Suprapubic skin (tissue), 4 donors: ENCODE data around the gene PEAK3. TPM values are rescaled to one million over a fixed set of nuclear protein-coding genes. Genes with fewer than 3 reads are reported as not detected.

Experiments used
- DNase-seq, 2 donors: peaks; one replicate each; pipeline ENCODE4 v3.0.0-alpha.2; 2019; ENCODE audit warnings: low spot score in 2 of 2
- H3K27ac ChIP-seq: fragments of 200-600 bp; sonication (generic); one replicate; pipeline ENCODE4 v1.5.1; 2019
- H3K27me3 ChIP-seq: fragments of 200-600 bp; sonication (generic); one replicate; pipeline ENCODE4 v1.5.1; 2019
- H3K36me3 ChIP-seq: fragments of 200-600 bp; sonication (generic); one replicate; pipeline ENCODE4 v1.5.1; 2019
- H3K4me1 ChIP-seq: fragments of 200-600 bp; sonication (generic); one replicate; pipeline ENCODE4 v1.5.1; 2019
- H3K4me3 ChIP-seq: fragments of 200-600 bp; sonication (generic); one replicate; pipeline ENCODE4 v1.5.1; 2019; ENCODE audit warnings: mild to moderate bottlenecking
- H3K9me3 ChIP-seq: fragments of 200-600 bp; sonication (generic); one replicate; pipeline ENCODE4 v1.5.1; 2019
- EP300 ChIP-seq: sonication (generic); formaldehyde crosslinking; IDR thresholded peaks from one replicate; pipeline ENCODE4 v1.6.1; 2017; ENCODE audit warnings: antibody characterized with exemption
- POLR2A ChIP-seq, 2 donors: fragments of 450-650 bp; IDR thresholded peaks; one replicate each; pipeline ENCODE4 v1.6.1; 2017; ENCODE audit warnings: antibody characterized with exemption in 2 of 2, mild to moderate bottlenecking in 2 of 2, moderate library complexity in 2 of 2
- POLR2AphosphoS5 ChIP-seq, 3 donors: sonication (generic); formaldehyde crosslinking; IDR thresholded peaks; one replicate each; pipeline ENCODE4 v1.6.1; 2017; ENCODE audit warnings: antibody characterized with exemption in 3 of 3
- WGBS: methylation state at CpG from one replicate; pipeline ENCODE4 v1.1.5; 2018; 5-methylcytosine and 5-hydroxymethylcytosine counted together
- total RNA-seq, 4 donors: library from RNA; depleted of rRNA; stranded (reverse); fragments of >200 nt; gene quantifications; one replicate each; pipeline ENCODE4 v1.1.0, GENCODE V29; 2016
- TF ChIP-seq, protein P1 (sequence below), 2 donors: fragments of 200-600 bp in 1 of 2; fragments of 450-650 bp in 1 of 2; sonication (generic) in 1 of 2; IDR thresholded peaks; one replicate each; pipeline ENCODE4 v1.5.1; 2016 to 2019; ENCODE audit warnings: antibody characterized with exemption in 2 of 2, mild to moderate bottlenecking in 1 of 2, moderate library complexity in 1 of 2

PEAK3 gene
- total RNA-seq, 4 donors from 2014 or later = 0.55 to 1.4 TPM; not detected in 2

DNA sequence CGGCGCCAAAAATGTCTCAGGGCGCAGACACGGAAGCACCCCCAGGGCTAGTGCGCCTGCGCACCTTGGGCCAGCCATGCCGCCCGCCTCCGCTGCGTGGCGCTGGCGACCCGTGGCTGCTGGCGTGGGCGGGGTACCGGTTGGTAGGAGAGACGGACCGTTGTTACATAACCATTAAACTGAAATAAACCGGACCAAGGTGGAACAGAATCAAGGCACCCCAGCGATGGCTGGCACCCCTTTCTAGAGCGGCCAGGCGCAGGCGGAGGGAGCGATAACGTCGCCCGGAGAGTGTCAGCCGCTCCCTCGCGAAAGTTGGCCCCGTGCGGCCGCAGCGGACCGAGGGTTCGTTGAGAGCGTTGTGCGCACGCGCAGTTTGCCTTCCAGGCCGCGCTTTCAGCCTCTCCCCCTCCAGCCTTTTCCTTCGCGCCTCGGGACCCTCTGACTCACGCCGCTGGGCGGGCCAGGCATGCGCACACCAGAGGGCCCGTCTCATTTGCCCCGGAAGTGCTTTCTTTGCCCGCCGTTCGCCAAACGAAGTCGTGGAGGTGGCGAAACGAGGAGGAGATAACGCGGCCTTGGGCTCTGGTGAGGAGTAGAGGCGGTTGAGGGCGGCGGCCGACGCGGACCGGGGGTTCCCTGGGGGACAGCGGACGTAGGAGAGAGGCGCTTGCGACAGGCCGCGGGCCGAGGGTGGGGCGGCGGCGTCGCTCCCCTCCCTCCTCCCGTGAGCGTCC lies 45.5 kb downstream of the PEAK3 start, which contains the start of the genes PLEKHJ1 and SF3A2:
PLEKHJ1 (minus strand) TSS at position 16 of the 737 bp plus-strand sequence. CDS start 81 bp downstream, outside the sequence.
SF3A2 (plus strand) TSS at position 511 of the 737 bp plus-strand sequence. CDS start 6,595 bp downstream, outside the sequence.
- DNase-seq = peak; percentile 98
- TF ChIP-seq POLR2A (IDR thresholded peaks at IDR 0.05) (peak in 1 of 2 donors; percentile 55), POLR2AphosphoS5 (IDR thresholded peaks at IDR 0.05) (peak; percentile 36 to 92 (median 83)), EP300 (no peak)
- TF ChIP-seq, protein P1, sequence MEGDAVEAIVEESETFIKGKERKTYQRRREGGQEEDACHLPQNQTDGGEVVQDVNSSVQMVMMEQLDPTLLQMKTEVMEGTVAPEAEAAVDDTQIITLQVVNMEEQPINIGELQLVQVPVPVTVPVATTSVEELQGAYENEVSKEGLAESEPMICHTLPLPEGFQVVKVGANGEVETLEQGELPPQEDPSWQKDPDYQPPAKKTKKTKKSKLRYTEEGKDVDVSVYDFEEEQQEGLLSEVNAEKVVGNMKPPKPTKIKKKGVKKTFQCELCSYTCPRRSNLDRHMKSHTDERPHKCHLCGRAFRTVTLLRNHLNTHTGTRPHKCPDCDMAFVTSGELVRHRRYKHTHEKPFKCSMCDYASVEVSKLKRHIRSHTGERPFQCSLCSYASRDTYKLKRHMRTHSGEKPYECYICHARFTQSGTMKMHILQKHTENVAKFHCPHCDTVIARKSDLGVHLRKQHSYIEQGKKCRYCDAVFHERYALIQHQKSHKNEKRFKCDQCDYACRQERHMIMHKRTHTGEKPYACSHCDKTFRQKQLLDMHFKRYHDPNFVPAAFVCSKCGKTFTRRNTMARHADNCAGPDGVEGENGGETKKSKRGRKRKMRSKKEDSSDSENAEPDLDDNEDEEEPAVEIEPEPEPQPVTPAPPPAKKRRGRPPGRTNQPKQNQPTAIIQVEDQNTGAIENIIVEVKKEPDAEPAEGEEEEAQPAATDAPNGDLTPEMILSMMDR (IDR thresholded peaks at IDR 0.05) = peak; percentile 99 to 100
- Histone ChIP-seq H3K4me3 (peak within 1 kb of the TSS; percentile 92), H3K36me3 (peaks cover 19% of the 10 kb centered on the region), H3K4me1 (peaks cover 81% of the 10 kb centered on the region), H3K27ac (peak within 1 kb of the TSS; percentile 94), H3K9me3 (no peaks in the 10 kb centered on the region), H3K27me3 (no peaks in the 10 kb centered on the region)
- no CpG with 5 or more reads among the region's 80 CpGs for WGBS

DNA sequence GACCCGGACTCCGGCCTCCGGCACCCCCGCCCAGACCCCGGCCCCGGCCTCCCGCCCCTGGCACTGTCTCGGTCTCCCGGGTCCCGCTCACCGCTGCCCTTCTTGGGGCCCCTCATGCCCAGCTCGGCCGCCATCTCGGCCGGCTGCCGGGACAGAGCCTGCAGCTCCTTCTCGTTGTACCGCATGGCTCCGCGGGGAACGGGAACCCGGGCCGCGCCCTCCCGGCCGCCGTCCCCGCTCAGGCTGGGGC lies 46.0 kb downstream of the PEAK3 start:
- peaks cover 19% of the 10 kb centered on the region for H3K36me3 ChIP-seq
- H3K27ac ChIP-seq = peak overlapping the region; percentile 94
- H3K9me3 ChIP-seq = no peaks in the 10 kb centered on the region
- DNase-seq = no peak
- H3K4me1 ChIP-seq = peaks cover 81% of the 10 kb centered on the region
- H3K27me3 ChIP-seq = no peaks in the 10 kb centered on the region
- no CpG with 5 or more reads among the region's 28 CpGs for WGBS
- TF ChIP-seq POLR2A (IDR thresholded peaks at IDR 0.05) (no peak), EP300 (no peak), POLR2AphosphoS5 (IDR thresholded peaks at IDR 0.05) (no peak)
- TF ChIP-seq, protein P1 (IDR thresholded peaks at IDR 0.05) = no peak
- H3K4me3 ChIP-seq = peak overlapping the region; percentile 92

DNA sequence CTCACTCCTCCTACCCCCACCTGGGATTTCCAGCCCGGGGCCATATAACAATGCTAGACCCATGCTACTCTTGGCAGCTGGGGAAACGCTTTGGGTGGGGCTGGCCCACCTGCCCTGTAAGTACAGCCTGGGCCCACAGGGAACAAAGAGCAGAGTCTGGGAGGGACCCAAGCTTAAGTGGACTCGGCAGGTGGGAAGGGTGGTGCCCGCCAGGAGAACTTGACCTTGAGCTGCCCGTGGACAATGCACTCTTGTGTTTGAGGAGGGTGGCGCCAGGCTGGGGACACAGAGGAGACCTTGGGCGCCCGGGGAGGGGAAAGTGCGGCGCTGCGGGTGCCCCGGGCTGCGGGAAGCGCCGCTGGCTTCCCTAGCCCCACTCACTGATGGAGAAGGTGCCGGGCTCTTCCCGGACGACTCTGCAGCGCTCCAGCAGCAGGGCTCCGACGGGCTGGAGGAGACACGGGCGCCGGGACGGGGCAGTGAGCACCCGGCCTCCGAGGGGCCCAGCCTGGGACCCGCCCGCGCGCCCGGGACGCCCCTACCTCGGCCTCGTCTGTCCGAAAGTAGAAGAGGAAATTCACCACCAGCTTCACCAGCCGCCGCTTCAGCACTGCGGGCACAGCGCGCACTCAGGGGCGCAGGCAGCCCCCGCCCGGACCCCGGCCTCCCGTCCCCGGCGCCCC lies 46.5 kb downstream of the PEAK3 start:
- WGBS = 0% methylated on average over 4 of the region's 48 CpGs
- TF ChIP-seq, protein P1 (IDR thresholded peaks at IDR 0.05) = no peak
- TF ChIP-seq POLR2AphosphoS5 (IDR thresholded peaks at IDR 0.05) (no peak), POLR2A (IDR thresholded peaks at IDR 0.05) (no peak), EP300 (no peak)
- Histone ChIP-seq H3K27ac (peak overlapping the region; percentile 94), H3K4me1 (peaks cover 80% of the 10 kb centered on the region), H3K9me3 (no peaks in the 10 kb centered on the region), H3K27me3 (no peaks in the 10 kb centered on the region), H3K4me3 (peak overlapping the region; percentile 92), H3K36me3 (peaks cover 22% of the 10 kb centered on the region)
- no peak for DNase-seq

DNA sequence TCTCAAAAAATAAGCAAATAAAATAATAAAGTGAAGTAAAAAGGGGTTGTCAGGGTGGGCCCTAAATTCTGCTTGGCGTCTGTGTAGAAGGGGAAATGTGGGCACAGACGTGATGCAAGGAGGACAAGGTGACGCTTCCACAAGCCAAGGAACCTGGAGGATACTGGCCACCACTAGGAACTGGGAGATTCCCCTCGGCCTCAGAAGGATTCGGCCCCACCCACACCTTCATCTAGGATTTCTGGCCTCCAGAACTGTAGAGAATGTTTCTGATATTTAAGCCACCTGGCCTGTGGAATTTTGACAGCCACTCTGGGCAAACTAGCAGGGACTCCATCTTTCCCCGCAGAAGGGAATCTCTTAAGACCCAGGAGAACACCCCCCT lies 47.0 kb downstream of the PEAK3 start:
- peak overlapping the region; percentile 94 for H3K27ac ChIP-seq
- no peaks in the 10 kb centered on the region for H3K9me3 ChIP-seq
- H3K27me3 ChIP-seq = no peaks in the 10 kb centered on the region
- peaks cover 74% of the 10 kb centered on the region for H3K4me1 ChIP-seq
- H3K36me3 ChIP-seq = peaks cover 27% of the 10 kb centered on the region
- H3K4me3 ChIP-seq = peak overlapping the region; percentile 92
- no peak for DNase-seq
- WGBS = 35% methylated on average over 6 of the region's 6 CpGs
- TF ChIP-seq POLR2A (IDR thresholded peaks at IDR 0.05) (no peak), EP300 (no peak), POLR2AphosphoS5 (IDR thresholded peaks at IDR 0.05) (no peak)
- TF ChIP-seq, protein P1 (IDR thresholded peaks at IDR 0.05) = no peak

DNA sequence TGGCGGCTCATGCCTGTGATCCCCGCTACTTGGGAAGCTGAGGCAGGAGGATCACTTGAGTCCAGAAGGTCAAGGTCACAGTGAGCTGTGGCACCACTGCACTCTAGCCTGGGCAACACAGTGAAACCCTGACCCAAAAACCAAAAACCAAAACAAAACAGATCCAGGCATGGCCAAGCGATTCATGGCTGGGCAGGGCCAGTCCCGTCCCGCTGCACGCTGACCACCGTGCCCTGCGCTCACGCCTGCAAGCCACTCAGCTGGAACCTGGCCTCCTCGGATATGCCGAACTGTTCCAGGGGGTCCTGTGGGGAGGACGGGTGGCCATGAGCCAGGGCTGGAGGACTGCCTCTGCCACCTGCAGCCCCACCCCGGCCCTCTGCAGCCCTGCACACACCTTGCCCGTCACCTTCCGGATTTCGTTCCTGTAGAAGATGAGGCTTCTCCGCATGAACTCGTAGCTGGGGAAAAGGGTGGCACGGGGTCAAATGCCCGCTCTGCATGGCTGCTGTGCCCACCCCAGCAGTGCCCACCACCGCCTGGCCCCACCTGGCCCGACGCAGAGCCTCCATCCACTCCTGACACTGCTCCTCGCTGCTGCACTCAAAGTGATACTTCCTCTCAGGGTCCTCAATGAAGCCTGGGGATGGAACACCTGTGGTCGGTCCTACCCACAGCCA lies 48.2 kb downstream of the PEAK3 start:
- no peak for DNase-seq
- 90% methylated on average over 19 of the region's 25 CpGs for WGBS
- Histone ChIP-seq H3K27me3 (no peaks in the 10 kb centered on the region), H3K27ac (no peak overlapping the region), H3K36me3 (peaks cover 38% of the 10 kb centered on the region), H3K4me3 (no peak overlapping the region), H3K4me1 (peaks cover 72% of the 10 kb centered on the region), H3K9me3 (no peaks in the 10 kb centered on the region)
- TF ChIP-seq POLR2AphosphoS5 (IDR thresholded peaks at IDR 0.05) (no peak), POLR2A (IDR thresholded peaks at IDR 0.05) (no peak), EP300 (no peak)
- TF ChIP-seq, protein P1 (IDR thresholded peaks at IDR 0.05) = no peak
